GM20431 (cell line): ENCODE data around the gene BEGAIN.
"Not testable (repeated sequence)": the region's sequence is repeated elsewhere in the genome, so short reads cannot be mapped to it uniquely, and the experiment has no call there.

ENCODE experiments used
- in situ Hi-C: fragments of 300-500 bp; cut with MseI, MboI; formaldehyde crosslinking; loops from one replicate; pipeline ENCODE4 v1.15.0; 2020; ENCODE audit warnings: low sequenced_read_pairs; ENCODE audit not compliant: unreplicated experiment

BEGAIN gene

GRCh38 chr14:100530270-100531072 is 56.7 kb downstream of the BEGAIN start:
- in situ Hi-C loops: no loop called here

DNA sequence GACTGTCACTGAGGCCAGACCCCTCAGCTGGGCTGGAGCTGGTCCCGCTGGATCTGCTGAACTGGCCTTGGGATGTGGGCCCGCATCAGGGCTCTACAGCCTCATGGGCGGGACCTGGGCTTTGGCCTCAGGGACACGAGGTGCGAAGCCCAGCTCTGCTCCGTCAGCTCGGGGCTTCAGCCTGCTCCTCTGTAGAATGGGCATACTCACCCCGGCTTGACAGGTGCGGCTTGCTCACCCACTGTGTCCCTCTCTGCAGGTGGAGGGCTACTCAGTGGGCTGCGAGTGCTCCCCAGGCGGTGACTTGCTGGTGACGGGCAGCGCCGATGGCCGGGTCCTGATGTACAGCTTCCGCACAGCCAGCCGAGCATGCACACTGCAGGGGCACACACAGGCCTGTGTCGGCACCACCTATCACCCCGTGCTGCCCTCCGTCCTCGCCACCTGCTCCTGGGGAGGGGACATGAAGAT is 57.6 kb downstream of the BEGAIN start:
- in situ Hi-C loops: no loop called here

- in situ Hi-C loops: no loop called here
Measured at GRCh38 chr14:100528962-100529560, 58.2 kb downstream of the BEGAIN start.

GRCh38 chr14:100526632-100527031 is 60.6 kb downstream of the BEGAIN start:
- in situ Hi-C loops: no loop called here

DNA sequence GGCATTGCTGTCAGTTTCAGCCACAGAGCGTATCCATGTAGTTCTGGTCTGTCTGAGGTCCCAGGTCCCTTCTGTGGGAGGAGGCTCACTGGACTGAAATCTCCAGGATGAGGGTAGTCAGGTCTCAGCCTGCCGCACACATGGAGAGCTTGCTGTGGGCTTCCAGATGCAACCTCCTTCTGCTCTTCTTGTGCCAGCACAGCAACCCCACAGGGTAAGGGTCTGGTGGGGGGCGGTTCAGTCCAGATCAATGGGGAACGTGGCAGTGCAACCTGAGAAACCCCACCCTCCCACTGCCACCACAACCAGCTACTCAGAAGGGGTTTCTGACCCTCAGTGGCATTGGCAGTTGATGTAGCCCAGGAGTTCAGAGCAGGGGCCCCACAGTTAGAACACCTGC is 61.2 kb downstream of the BEGAIN start:
- in situ Hi-C loops: no loop called here

- in situ Hi-C loops: no loop called here
Measured at GRCh38 chr14:100525615-100526014, 61.6 kb downstream of the BEGAIN start.

GRCh38 chr14:100524933-100525243 is 62.3 kb downstream of the BEGAIN start:
- in situ Hi-C loops: no loop called here

DNA sequence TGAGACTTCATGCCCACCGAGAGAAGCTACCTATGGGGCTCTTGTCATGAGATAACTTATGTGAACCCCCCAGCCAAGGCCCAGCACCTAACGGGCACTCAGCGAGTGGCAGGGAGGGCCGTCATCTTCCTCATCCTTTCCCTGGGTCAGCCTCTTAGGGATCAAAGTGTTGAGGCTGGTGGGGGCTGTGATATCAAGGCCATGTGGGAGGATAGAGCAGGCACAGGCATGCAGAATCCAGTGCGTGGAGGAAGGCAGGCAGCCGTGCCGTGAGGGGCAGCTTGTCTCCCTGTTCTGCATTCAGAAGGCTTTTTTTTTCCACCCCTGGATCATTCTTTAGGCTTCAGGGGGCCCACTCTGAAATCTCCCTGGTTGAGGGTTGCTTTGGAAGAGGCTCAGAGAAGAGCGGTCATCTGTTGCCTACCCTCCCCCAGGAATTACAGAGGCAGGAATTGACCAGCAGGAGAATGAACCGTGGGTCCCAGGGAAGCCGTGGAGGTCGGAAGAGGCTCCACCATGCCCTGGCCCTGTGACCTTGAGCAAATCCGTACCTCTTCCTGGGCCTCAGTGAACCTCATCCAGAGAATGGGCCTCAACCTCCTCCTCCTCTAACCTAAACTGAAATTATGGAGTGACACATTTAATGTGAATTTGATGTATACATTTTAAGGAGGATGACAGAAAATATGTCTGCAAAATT is 62.8 kb downstream of the BEGAIN start:
- in situ Hi-C loops: no loop called here

DNA sequence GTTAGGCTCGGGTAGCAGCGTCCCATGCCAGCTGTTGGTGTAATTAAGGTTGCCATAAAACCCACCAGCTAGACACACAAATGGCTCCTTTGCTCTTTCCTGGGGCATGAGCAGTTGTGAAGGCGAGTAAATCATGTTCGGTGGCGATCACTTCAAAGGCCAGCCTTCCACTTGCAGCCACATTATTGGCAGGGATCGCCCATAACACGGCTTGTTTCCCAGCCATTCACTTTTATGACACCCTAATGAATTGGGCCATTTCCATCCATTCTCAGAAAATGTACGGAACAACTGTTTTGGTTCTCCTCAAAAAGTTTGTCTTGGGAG is 63.4 kb downstream of the BEGAIN start:
- in situ Hi-C loops: no loop called here

- in situ Hi-C loops: no loop called here
Measured at GRCh38 chr14:100523131-100523842, 63.9 kb downstream of the BEGAIN start.

- in situ Hi-C loops: no loop called here
Measured at GRCh38 chr14:100522616-100523099, 64.6 kb downstream of the BEGAIN start.

- in situ Hi-C loops: not testable (repeated sequence)
Measured at GRCh38 chr14:100506053-100506452, 81.2 kb downstream of the BEGAIN start.

DNA sequence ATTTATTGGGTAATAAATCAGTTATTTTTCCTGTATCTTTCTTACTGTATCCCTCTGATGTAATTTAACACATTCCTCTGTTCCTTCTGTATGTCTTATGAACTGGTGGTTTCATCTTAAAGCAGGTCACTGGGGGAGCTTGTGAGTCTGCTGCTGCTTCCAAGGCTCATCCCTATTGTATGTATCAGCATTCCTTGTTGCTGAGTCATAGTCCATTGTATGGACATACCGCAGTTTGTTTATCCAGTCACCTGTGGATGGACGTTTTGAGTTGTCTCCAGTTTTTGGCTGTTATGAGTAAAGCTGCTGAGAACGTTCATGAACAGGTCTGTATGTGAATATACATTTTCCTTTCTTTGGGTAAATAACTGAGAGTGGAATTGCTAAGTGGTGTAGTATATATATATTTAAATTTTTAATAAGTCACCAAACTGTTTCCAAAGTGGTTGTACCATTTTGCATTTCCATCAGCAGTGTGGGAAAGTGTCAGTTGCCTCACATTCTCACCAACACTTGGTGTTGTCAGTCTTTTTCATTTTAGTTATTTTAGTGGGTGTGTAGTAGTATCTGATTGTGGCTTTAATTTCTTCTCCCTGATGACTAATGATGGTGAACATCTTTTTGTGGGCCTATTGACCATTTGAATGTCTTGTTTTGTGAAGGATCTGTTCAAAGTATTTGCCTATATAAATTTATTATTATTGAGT is 82.7 kb downstream of the BEGAIN start:
- in situ Hi-C loops: no loop called here

GRCh38 chr14:100503251-100503650 is 84.0 kb downstream of the BEGAIN start:
- in situ Hi-C loops: no loop called here

GRCh38 chr14:100502622-100503220 is 84.5 kb downstream of the BEGAIN start:
- in situ Hi-C loops: no loop called here

GRCh38 chr14:100500128-100500527 is 87.1 kb downstream of the BEGAIN start:
- in situ Hi-C loops: no loop called here

GRCh38 chr14:100498068-100498467 is 89.1 kb downstream of the BEGAIN start:
- in situ Hi-C loops: no loop called here

GRCh38 chr14:100495917-100496316 is 91.3 kb downstream of the BEGAIN start:
- in situ Hi-C loops: no loop called here

DNA sequence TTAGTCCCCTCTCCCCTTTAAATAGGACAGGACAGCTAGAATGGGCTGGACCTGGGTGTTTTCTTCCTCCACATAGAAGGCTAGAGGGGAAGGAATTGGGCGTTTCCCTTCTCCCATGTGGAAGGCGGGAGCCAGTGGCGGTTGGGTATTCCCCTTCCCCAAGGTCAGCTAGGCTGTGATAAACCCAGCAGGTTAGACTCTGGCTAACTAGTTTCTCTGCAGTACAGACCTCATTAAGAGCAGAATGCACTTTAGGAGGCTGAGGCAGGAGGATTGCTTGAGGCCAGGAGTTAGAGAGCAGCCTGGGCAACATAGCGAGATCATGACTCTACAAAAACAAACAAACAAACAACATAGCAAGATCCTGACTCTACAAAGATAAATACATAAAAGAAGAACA is 92.6 kb downstream of the BEGAIN start:
- in situ Hi-C loops: no loop called here

DNA sequence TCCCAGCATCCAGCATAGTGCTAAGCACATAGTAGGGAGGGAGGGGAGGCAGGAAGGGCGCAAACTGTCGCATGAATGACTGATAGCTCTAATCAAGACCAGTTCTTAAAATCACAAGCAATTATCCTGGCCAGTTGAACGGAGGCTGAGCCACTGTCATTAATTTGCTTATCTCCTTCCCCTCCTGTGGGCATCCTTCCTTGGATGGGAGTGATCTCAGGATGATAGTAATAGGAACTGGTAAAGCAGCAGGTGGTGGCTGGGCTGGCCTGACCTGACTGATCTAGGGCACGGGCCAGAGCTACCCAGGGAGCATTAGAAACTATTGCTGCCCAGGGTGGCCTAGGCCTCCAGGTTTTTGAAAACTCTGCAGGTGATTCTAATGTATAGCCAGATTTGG is 97.0 kb downstream of the BEGAIN start:
- in situ Hi-C loops: no loop called here
